Neural cell (in vitro differentiated cells): ENCODE results near the gene HOXA5. TPM values are rescaled to one million over a fixed set of nuclear protein-coding genes. Genes with fewer than 3 reads are reported as not detected.
A peak's percentile ranks its signal among the peaks of the same experiment; 100 is the strongest.

ENCODE experiments used
- H2AFZ ChIP-seq: fragments of 200-600, 300-800 bp; sonication (generic), shearing (Covaris generic); 2 replicates; pipeline ENCODE4 v1.6.0; 2014; ENCODE audit warnings: low read depth, mild to moderate bottlenecking, antibody characterized with exemption, low read length, moderate library complexity
- H3F3A ChIP-seq: fragments of 200-600 bp; shearing (Covaris generic); 2 replicates; pipeline ENCODE4 v1.6.1; 2016; ENCODE audit warnings: mild to moderate bottlenecking, moderate library complexity, mixed read lengths, antibody characterized with exemption, low read length; ENCODE audit not compliant: insufficient read depth, poor library complexity, severe bottlenecking
- H3K27ac ChIP-seq: fragments of 200-600, 300-800 bp; sonication (generic), shearing (Covaris generic); 2 replicates; pipeline ENCODE4 v1.5.1; 2014; ENCODE audit warnings: mild to moderate bottlenecking, low read length, moderate library complexity
- H3K27me3 ChIP-seq: fragments of 300-800, 200-600 bp; sonication (generic), shearing (Covaris generic); 2 replicates; pipeline ENCODE4 v1.6.0; 2014; ENCODE audit warnings: mild to moderate bottlenecking, low read depth, low read length, moderate library complexity; ENCODE audit not compliant: insufficient read depth
- H3K36me3 ChIP-seq: fragments of 300-800, 200-600 bp; sonication (generic), shearing (Covaris generic); 2 replicates; pipeline ENCODE4 v1.5.1; 2014; ENCODE audit warnings: mild to moderate bottlenecking, antibody characterized with exemption, low read length, moderate library complexity; ENCODE audit not compliant: insufficient read depth
- H3K4me2 ChIP-seq: fragments of 300-800, 200-600 bp; sonication (generic), shearing (Covaris generic); 2 replicates; pipeline ENCODE4 v1.6.0; 2014; ENCODE audit warnings: mild to moderate bottlenecking, low read length
- H3K4me3 ChIP-seq: fragments of 300-800, 200-600 bp; sonication (generic), shearing (Covaris generic); 2 replicates; pipeline ENCODE4 v1.5.1; 2014; ENCODE audit warnings: mild to moderate bottlenecking, low read length, moderate library complexity
- H3K79me2 ChIP-seq: fragments of 200-600 bp; shearing (Covaris generic); replicated peaks from 2 replicates; pipeline ENCODE4 v1.6.0; 2014; ENCODE audit warnings: mild to moderate bottlenecking, low read length, moderate library complexity; ENCODE audit not compliant: insufficient read depth
- H3K9ac ChIP-seq: fragments of 300-800, 200-600 bp; sonication (generic), shearing (Covaris generic); 2 replicates; pipeline ENCODE4 v1.6.1; 2016; ENCODE audit warnings: mild to moderate bottlenecking, low read length, mixed read lengths
- H3K9me2 ChIP-seq: fragments of 200-600 bp; shearing (Covaris generic); 2 replicates; pipeline ENCODE4 v1.6.1; 2016; ENCODE audit warnings: mild to moderate bottlenecking, low read length, mixed read lengths; ENCODE audit not compliant: insufficient read depth
- H3K9me3 ChIP-seq: fragments of 200-600, 300-800 bp; sonication (generic), shearing (Covaris generic); 2 replicates; pipeline ENCODE4 v1.6.1; 2016; ENCODE audit warnings: mild to moderate bottlenecking, mixed run types, low read length, moderate library complexity, mixed read lengths
- H4K20me1 ChIP-seq: fragments of 200-600 bp; shearing (Covaris generic); 2 replicates; pipeline ENCODE4 v1.6.1; 2016; ENCODE audit warnings: mild to moderate bottlenecking, mixed run types; ENCODE audit not compliant: insufficient read depth
- CTCF ChIP-seq: fragments of 450-650 bp; IDR thresholded peaks from 2 replicates; pipeline ENCODE4 v1.5.1; 2014; ENCODE audit warnings: antibody characterized with exemption, mild to moderate bottlenecking, moderate library complexity; ENCODE audit not compliant: poor library complexity, severe bottlenecking
- EP300 ChIP-seq: fragments of 450-650 bp; conservative IDR thresholded peaks from 2 replicates; pipeline ENCODE4 v1.6.1; 2014; ENCODE audit warnings: antibody characterized with exemption, mild to moderate bottlenecking, moderate library complexity; ENCODE audit not compliant: poor library complexity, severe bottlenecking
- EZH2 ChIP-seq: fragments of 200-600, 300-800 bp; shearing (Covaris generic), sonication (generic); IDR thresholded peaks from 2 replicates; pipeline ENCODE4 v1.6.1; 2014; ENCODE audit warnings: antibody characterized with exemption, low read length, borderline replicate concordance, mild to moderate bottlenecking; ENCODE audit not compliant: insufficient read depth, poor library complexity, severe bottlenecking
- POLR2AphosphoS5 ChIP-seq: IDR thresholded peaks from 2 replicates; pipeline ENCODE4 v1.6.1; 2012
- REST ChIP-seq: IDR thresholded peaks from 2 replicates; pipeline ENCODE4 v1.6.1; 2012; ENCODE audit warnings: borderline replicate concordance
- SMC3 ChIP-seq: fragments of 450-650 bp; conservative IDR thresholded peaks from 2 replicates; pipeline ENCODE4 v1.6.1; 2014; ENCODE audit warnings: antibody characterized with exemption, mild to moderate bottlenecking, moderate library complexity; ENCODE audit not compliant: poor library complexity
- TAF1 ChIP-seq: IDR thresholded peaks from 2 replicates; pipeline ENCODE4 v1.6.1; 2012; ENCODE audit warnings: low read depth
- polyA plus RNA-seq: library from polyadenylated mRNA; depleted of rRNA; stranded (reverse); fragments of >200 nt; gene quantifications from 2 replicates; pipeline ENCODE4 v1.2.3, GENCODE V29; 2014

HOXA5 gene
- polyA plus RNA-seq, 1 donor from 2014 or later, result not detected

GRCh38 chr7:27181795-27182275, 38.4 kb upstream of the HOXA5 start:
- Histone ChIP-seq H3K27me3 (peaks cover 100% of the 10 kb centered on the region), H3K4me2 (no peak overlapping the region), H3K9ac (no peak overlapping the region), H3K36me3 (no peaks in the 10 kb centered on the region), H3K4me3 (no peak overlapping the region), H3F3A (no peaks in the 10 kb centered on the region), H3K9me2 (no peaks in the 10 kb centered on the region), H3K27ac (no peak overlapping the region), H2AFZ (no peak overlapping the region), H4K20me1 (no peaks in the 10 kb centered on the region), H3K9me3 (peaks cover 14% of the 10 kb centered on the region), H3K79me2 (no peaks in the 10 kb centered on the region)
- TF ChIP-seq CTCF, result no peak
- no peak for TF ChIP-seq EP300

DNA sequence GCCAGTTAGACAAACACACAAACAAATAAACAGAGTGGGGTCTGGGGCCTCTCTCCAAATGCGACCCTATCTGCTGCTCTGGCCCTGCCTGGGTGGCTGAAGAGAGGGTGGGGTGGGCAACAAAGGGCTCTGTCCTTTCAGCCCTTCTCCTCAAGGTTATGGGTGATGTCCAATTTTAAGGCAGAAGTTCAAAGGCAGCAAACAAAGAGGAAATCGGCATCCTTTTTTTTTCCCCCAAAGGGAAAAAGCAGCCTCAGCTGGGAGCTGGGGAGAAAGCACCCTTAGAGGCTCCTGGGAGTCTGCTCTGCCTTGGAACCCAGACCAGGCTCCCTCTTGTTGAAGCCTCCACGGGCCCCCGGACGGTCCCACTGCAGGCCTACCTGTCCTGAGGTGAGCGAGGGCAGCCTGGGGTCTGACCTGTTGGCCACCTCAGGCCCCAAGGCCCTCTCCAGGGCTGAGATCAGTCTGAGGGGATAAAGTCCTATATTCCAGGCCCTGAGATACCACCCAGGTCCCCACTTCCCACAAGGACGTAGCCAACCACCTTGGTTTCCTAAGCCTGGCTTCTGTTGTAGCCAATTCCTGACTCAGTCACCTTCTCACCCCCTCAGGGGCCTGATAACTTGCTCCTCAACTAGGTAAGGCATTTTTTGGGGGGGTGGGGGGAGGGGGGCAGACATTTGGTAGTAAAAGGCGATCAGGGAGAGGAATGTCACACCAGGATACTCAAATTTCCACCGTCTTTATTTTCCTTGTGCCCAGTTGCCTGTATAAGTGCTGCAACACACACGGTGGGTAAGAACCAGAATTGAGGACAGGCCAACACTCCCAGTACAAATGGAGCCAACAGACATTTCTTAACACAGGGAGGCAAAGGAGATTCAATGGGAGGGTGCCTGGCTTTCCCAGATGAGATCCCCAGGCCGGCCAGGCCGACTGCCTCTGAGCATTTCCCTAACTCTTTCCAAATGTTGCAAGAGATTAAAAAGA, 37.2 kb upstream of the HOXA5 start:
- Histone ChIP-seq H4K20me1 (no peaks in the 10 kb centered on the region), H3K9me3 (peaks cover 10% of the 10 kb centered on the region), H3K4me2 (no peak overlapping the region), H3K27ac (no peak overlapping the region), H3F3A (no peaks in the 10 kb centered on the region), H3K9ac (no peak overlapping the region), H3K79me2 (no peaks in the 10 kb centered on the region), H3K36me3 (no peaks in the 10 kb centered on the region), H3K27me3 (peaks cover 100% of the 10 kb centered on the region), H3K4me3 (no peak overlapping the region), H3K9me2 (no peaks in the 10 kb centered on the region), H2AFZ (no peak overlapping the region)
- TF ChIP-seq REST, result no peak

DNA sequence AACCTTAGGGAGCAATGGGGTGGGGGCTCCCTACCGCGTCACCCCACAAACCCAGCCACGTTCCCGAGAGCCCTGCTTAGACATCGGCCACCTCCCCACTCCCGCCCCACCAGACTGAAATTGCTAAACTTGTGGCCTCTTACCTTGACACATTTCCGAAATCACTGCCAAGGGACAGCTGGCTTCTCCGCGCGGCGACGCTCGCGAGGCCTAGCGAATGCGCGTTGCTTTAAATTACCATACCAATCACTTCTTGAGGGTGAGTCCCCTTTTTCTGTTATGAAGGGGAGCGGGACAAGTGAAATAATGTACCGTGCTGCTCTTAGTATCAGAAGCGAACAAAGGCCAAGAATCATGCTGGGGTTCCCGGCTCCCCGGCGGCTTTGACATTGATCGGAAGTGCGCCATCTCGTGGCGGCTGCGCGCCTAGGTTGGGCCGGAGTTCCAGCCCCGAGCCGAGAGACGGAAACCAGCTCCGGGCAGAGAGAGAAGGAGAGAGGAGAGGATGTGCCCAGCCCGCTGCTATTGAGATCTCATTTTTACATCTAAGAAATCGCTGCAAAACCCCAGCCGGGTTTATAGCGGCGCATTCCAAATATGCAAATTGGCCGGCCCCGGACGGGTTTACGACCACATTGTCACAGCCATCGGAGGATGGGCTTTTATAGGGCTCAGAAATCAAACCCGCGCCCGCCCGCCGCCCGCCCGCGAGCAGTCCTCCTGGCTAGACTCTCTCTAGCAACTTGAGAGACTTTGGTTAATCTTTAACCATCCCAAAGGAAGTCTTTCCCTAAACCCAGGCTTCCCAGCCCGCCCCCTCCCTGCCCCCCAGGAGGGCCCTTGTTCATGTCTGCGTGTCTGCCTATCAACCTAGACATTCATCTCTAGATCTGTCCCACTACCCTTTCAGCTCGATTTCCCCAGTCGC, 36.3 kb upstream of the HOXA5 start:
- no peaks in the 10 kb centered on the region for H4K20me1 ChIP-seq
- no peak overlapping the region for H3K4me2 ChIP-seq
- peaks cover 100% of the 10 kb centered on the region for H3K27me3 ChIP-seq
- no peak overlapping the region for H2AFZ ChIP-seq
- H3K9ac ChIP-seq, result no peak overlapping the region
- no peaks in the 10 kb centered on the region for H3K9me2 ChIP-seq
- H3K79me2 ChIP-seq, result no peaks in the 10 kb centered on the region
- H3K36me3 ChIP-seq, result no peaks in the 10 kb centered on the region
- no peaks in the 10 kb centered on the region for H3F3A ChIP-seq
- no peak overlapping the region for H3K4me3 ChIP-seq
- peaks cover 8% of the 10 kb centered on the region for H3K9me3 ChIP-seq
- no peak overlapping the region for H3K27ac ChIP-seq
- TF ChIP-seq EZH2, result no peak
- TF ChIP-seq EP300, result no peak
- no peak for TF ChIP-seq REST
- TF ChIP-seq SMC3, result peak; percentile 32
- no peak for TF ChIP-seq TAF1
- TF ChIP-seq POLR2AphosphoS5, result no peak
